Smooth muscle cell (in vitro differentiated cells): ENCODE data around the gene SV2B. TPM values are rescaled to one million over a fixed set of nuclear protein-coding genes. Genes with fewer than 3 reads are reported as not detected.

Experiments
- DNase-seq: peaks from one replicate; lab custom pipeline; 2025; ENCODE audit not compliant: unreplicated experiment; lab: John Stamatoyannopoulos, UW
- H2AFZ ChIP-seq: fragments of 200-600 bp; sonication (generic); 2 replicates; pipeline ENCODE4 v1.6.0; 2016; ENCODE audit warnings: antibody characterized with exemption, low read depth, mild to moderate bottlenecking
- H3F3A ChIP-seq: fragments of 200-600 bp; sonication (generic); 2 replicates; pipeline ENCODE4 v1.6.0; 2017; ENCODE audit warnings: antibody characterized with exemption, low read depth
- H3K27ac ChIP-seq: fragments of 200-600 bp; sonication (generic); 2 replicates; pipeline ENCODE4 v1.5.1; 2016; ENCODE audit warnings: low read depth, mild to moderate bottlenecking
- H3K27me3 ChIP-seq: fragments of 200-600 bp; sonication (generic); 2 replicates; pipeline ENCODE4 v1.6.1; 2016; ENCODE audit warnings: low read depth, mild to moderate bottlenecking
- H3K36me3 ChIP-seq: fragments of 200-600 bp; sonication (generic); 2 replicates; pipeline ENCODE4 v1.5.1; 2016; ENCODE audit warnings: low read depth
- H3K4me1 ChIP-seq: fragments of 200-600 bp; sonication (generic); 2 replicates; pipeline ENCODE4 v1.5.1; 2016; ENCODE audit warnings: low read depth
- H3K4me2 ChIP-seq: fragments of 200-600 bp; sonication (generic); 2 replicates; pipeline ENCODE4 v1.6.0; 2016; ENCODE audit warnings: mild to moderate bottlenecking
- H3K4me3 ChIP-seq: fragments of 200-600 bp; sonication (generic); 2 replicates; pipeline ENCODE4 v1.5.1; 2016; ENCODE audit warnings: mild to moderate bottlenecking
- H3K79me2 ChIP-seq: fragments of 200-600 bp; sonication (generic); 2 replicates; pipeline ENCODE4 v1.6.0; 2016; ENCODE audit warnings: low read depth, mild to moderate bottlenecking
- H3K9ac ChIP-seq: fragments of 200-600 bp; sonication (generic); 2 replicates; pipeline ENCODE4 v1.6.0; 2016; ENCODE audit warnings: low read depth
- H3K9me3 ChIP-seq: fragments of 200-600 bp; sonication (generic); replicated peaks from 2 replicates; pipeline ENCODE4 v1.5.1; 2016; ENCODE audit warnings: low read depth
- H4K20me1 ChIP-seq: fragments of 200-600 bp; sonication (generic); 2 replicates; pipeline ENCODE4 v1.6.0; 2016; ENCODE audit warnings: low read depth
- whole genome bisulfite sequencing: methylation state at CpG from one replicate; pipeline ENCODE4 v1.1.7; 2016; ENCODE audit warnings: low lambda C conversion rate; 5-methylcytosine and 5-hydroxymethylcytosine counted together
- polyA plus RNA-seq: library from polyadenylated mRNA; unstranded; fragments of >200 nt; fragmentation: Nextera tagmentation; extraction: Ambion mirVana; gene quantifications from 2 replicates; pipeline ENCODE4 v1.2.1, GENCODE V29; 2016
- total RNA-seq: library from RNA; depleted of rRNA; stranded (reverse); fragments of >200 nt; gene quantifications from 2 replicates; pipeline ENCODE4 v1.2.3, GENCODE V29; 2014
- TF ChIP-seq, protein P1 (sequence below): fragments of 200-600 bp; sonication (generic); IDR thresholded peaks from 2 replicates; pipeline ENCODE4 v1.5.1; 2017; ENCODE audit warnings: borderline replicate concordance, mild to moderate bottlenecking, antibody characterized with exemption; ENCODE audit not compliant: insufficient read depth, poor library complexity, severe bottlenecking

Gene SV2B
- total and polyA plus RNA-seq, 2 experiments from 2014 or later = not detected

DNA sequence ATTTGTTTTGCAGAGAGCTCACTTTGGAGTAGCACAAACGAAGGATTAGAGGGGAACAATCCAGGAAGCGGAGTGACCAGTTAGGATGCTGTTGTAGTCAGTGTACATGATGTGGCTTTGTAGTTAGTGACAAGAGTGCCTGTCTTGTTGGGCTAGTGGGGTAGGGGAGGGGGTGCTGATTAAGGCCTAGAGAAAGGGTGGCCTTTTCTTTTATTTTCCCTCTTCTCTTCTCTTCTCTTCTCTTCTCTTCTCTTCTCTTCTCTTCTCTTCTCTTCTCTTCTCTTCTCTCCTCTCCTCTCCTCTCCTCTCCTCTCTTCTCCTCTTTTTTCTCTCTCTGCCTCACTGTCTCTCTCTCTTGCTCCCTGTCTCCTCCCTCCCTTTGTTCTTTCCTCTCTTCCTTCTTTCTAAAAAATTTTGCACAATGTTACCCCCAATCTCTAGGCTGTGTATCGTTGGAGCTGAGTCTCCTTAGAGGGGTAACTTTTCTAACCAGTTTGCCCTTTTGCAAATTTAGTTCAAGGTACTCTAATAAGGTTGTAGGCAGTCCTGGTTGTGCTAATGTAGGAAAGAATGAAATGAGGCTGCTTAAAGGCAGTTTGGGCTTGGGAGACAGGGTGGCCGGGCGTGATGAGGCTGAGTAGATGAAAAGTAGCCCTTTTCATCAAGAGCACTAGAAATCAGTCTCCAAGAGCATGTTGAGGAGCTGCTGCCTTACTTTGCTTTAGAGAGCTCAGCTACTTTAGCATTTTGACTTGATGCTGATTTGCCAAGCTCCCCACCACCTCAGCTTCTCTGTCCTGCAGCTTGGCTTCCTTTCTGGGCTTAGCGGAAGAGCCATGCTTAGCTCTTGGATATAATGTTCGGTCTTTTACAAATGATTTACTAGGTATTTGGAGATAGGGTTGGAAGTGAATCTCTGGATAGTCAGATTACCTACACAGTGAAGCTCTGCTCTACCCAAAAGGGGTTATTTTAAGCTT, 58.6 kb downstream of the SV2B start:
- 87% methylated on average over 7 of the region's 7 CpGs for WGBS
- no peaks in the 10 kb centered on the region for H3K79me2 ChIP-seq
- H3K9me3 ChIP-seq = no peaks in the 10 kb centered on the region
- no peak for DNase-seq
- no peaks in the 10 kb centered on the region for H3K36me3 ChIP-seq
- peaks cover 6% of the 10 kb centered on the region for H3K27me3 ChIP-seq
- no peak overlapping the region for H2AFZ ChIP-seq
- H3K27ac ChIP-seq = no peak overlapping the region
- no peak overlapping the region for H3K9ac ChIP-seq
- H3F3A ChIP-seq = no peaks in the 10 kb centered on the region
- H3K4me3 ChIP-seq = no peak overlapping the region
- no peaks in the 10 kb centered on the region for H4K20me1 ChIP-seq
- no peak overlapping the region for H3K4me2 ChIP-seq
- H3K4me1 ChIP-seq = no peaks in the 10 kb centered on the region
- TF ChIP-seq, protein P1, sequence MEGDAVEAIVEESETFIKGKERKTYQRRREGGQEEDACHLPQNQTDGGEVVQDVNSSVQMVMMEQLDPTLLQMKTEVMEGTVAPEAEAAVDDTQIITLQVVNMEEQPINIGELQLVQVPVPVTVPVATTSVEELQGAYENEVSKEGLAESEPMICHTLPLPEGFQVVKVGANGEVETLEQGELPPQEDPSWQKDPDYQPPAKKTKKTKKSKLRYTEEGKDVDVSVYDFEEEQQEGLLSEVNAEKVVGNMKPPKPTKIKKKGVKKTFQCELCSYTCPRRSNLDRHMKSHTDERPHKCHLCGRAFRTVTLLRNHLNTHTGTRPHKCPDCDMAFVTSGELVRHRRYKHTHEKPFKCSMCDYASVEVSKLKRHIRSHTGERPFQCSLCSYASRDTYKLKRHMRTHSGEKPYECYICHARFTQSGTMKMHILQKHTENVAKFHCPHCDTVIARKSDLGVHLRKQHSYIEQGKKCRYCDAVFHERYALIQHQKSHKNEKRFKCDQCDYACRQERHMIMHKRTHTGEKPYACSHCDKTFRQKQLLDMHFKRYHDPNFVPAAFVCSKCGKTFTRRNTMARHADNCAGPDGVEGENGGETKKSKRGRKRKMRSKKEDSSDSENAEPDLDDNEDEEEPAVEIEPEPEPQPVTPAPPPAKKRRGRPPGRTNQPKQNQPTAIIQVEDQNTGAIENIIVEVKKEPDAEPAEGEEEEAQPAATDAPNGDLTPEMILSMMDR = no peak

DNA sequence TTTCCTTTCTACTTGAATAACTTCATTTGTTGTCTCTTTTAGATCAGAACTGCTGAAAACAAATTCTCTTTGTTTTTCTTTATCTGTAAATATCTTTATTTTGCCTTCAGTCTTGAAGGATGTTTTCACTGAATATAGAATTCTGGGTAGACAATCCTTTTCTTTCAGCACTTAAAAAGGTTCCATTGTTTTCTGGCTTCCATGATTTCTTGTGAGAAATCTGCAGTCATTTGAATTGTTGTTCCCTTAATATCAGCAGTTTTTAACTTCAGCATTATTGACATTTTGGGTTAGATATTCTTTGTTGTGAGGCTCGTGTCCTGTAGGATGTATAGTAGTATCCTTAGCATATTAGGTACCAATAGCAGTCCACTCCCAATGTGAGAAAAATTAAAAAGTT, 65.8 kb downstream of the SV2B start:
- TF ChIP-seq, protein P1 = no peak
- Histone ChIP-seq H3K9me3 (no peaks in the 10 kb centered on the region), H3F3A (no peaks in the 10 kb centered on the region), H3K9ac (no peak overlapping the region), H2AFZ (no peak overlapping the region), H3K4me3 (no peak overlapping the region), H4K20me1 (no peaks in the 10 kb centered on the region), H3K4me2 (no peak overlapping the region), H3K4me1 (no peaks in the 10 kb centered on the region), H3K27ac (no peak overlapping the region), H3K27me3 (no peaks in the 10 kb centered on the region), H3K79me2 (no peaks in the 10 kb centered on the region), H3K36me3 (no peaks in the 10 kb centered on the region)
- no peak for DNase-seq
- 84% methylated on average over 1 of the region's 1 CpG for WGBS

DNA sequence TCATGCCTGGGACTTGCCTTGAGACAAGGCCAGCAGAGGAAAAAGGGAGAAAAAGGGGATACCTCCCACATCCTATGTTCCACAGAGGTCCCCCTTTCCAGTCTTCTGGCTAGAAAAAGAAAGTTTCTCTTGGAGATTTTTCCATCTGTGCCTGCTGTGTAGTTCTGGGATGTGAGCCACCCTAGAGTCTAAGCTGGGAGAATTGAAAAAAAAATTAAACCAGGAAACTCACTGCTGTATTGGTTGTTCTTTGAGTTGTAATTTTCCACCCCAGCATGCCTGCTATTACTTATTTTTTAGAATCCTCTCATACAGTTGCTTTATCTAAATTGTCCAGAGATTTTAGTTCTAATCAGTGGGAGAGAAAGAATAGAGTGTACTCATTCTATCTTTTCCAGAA, 68.4 kb downstream of the SV2B start:
- H4K20me1 ChIP-seq = no peaks in the 10 kb centered on the region
- H3K27me3 ChIP-seq = no peaks in the 10 kb centered on the region
- TF ChIP-seq, protein P1 = no peak
- no peak overlapping the region for H3K9ac ChIP-seq
- no peak overlapping the region for H3K4me2 ChIP-seq
- DNase-seq = no peak
- no peak overlapping the region for H3K27ac ChIP-seq
- no peaks in the 10 kb centered on the region for H3K9me3 ChIP-seq
- no peak overlapping the region for H2AFZ ChIP-seq
- H3K79me2 ChIP-seq = no peaks in the 10 kb centered on the region
- H3F3A ChIP-seq = no peaks in the 10 kb centered on the region
- H3K4me3 ChIP-seq = no peak overlapping the region
- no peaks in the 10 kb centered on the region for H3K36me3 ChIP-seq
- no peaks in the 10 kb centered on the region for H3K4me1 ChIP-seq
